B cell (primary cell): Measurements from ENCODE around the gene NAPB. TPM values are rescaled to one million over a fixed set of nuclear protein-coding genes. Genes with fewer than 3 reads are reported as not detected.

Experiments used
- ATAC-seq: fragments of 200-7000 bp; cut with Tn5 transposase; one replicate; pipeline ENCODE4 v1.10.0; 2021; ENCODE audit warnings: low read depth, mild to moderate bottlenecking, moderate number of reproducible peaks, moderate library complexity
- CTCF ChIA-PET: fragments of 350-600 bp; sonication (Branson Sonifier 250); formaldehyde crosslinking; loops from one replicate; lab custom pipeline; 2021; ENCODE audit warnings: antibody characterized with exemption, inconsistent platforms; lab: Charles Lee
- POLR2A ChIA-PET: fragments of 350-600 bp; sonication (Branson Sonifier 250); formaldehyde crosslinking; loops from one replicate; lab custom pipeline; 2021; ENCODE audit warnings: antibody characterized with exemption; lab: Charles Lee
- DNase-seq: peaks from one replicate; pipeline ENCODE4 v3.0.0; 2013
- H2AFZ ChIP-seq: 2 replicates; pipeline ENCODE4 v1.6.1; 2012; ENCODE audit warnings: mild to moderate bottlenecking, low read depth, low read length; ENCODE audit not compliant: insufficient read depth, poor library complexity, severe bottlenecking
- H3K27ac ChIP-seq, 2 donors: 1 replicate in 1 of 2; 2 replicates in 1 of 2; pipeline ENCODE4 v1.5.1; 2012 to 2013; ENCODE audit warnings: low read length in 2 of 2, mild to moderate bottlenecking in 2 of 2, moderate library complexity in 1 of 2
- H3K27me3 ChIP-seq, 4 experiments: fragments of 200-600 bp in 1 of 4; sonication (generic) in 1 of 4; replicated peaks in 1 of 4; 1 replicate in 2 of 4; 2 replicates in 2 of 4; pipeline versions ENCODE4 v1.6.1 to v1.7.0; 2013 to 2016; ENCODE audit warnings: low read length in 3 of 4, mild to moderate bottlenecking in 2 of 4, mixed read lengths in 1 of 4, moderate library complexity in 1 of 4; ENCODE audit not compliant: insufficient read depth in 4 of 4, control insufficient read depth in 3 of 4; ENCODE audit errors: control extremely low read depth in 1 of 4
- H3K36me3 ChIP-seq, 2 experiments: replicated peaks in 1 of 2; 1 replicate in 1 of 2; 2 replicates in 1 of 2; pipeline versions ENCODE4 v1.6.1 to v1.7.1; 2013; ENCODE audit warnings: low read length in 1 of 2; ENCODE audit not compliant: insufficient read depth in 2 of 2, control insufficient read depth in 1 of 2; ENCODE audit errors: control extremely low read depth in 1 of 2, extremely low read depth in 1 of 2
- H3K4me1 ChIP-seq, 2 donors: fragments of 200-600 bp in 1 of 2; sonication (generic) in 1 of 2; 1 replicate in 1 of 2; 2 replicates in 1 of 2; pipeline versions ENCODE4 v1.5.1 to v1.6.1; 2013 to 2017; ENCODE audit warnings: low read length in 2 of 2; ENCODE audit not compliant: control insufficient read depth in 2 of 2, insufficient read depth in 2 of 2
- H3K4me2 ChIP-seq: replicated peaks from 2 replicates; pipeline ENCODE3; 2012; ENCODE audit warnings: mild to moderate bottlenecking, low read depth, low read length; ENCODE audit not compliant: poor library complexity, severe bottlenecking
- H3K4me3 ChIP-seq, 5 experiments: fragments of 200-600 bp in 1 of 5; sonication (generic) in 1 of 5; 1 replicate in 3 of 5; 2 replicates in 2 of 5; pipeline versions ENCODE4 v1.5.1 to v1.7.0; 2011 to 2016; ENCODE audit warnings: low read length in 4 of 5, mild to moderate bottlenecking in 4 of 5, low read depth in 2 of 5, control low read depth in 1 of 5, moderate library complexity in 1 of 5; ENCODE audit not compliant: insufficient read depth in 1 of 5; ENCODE audit errors: control extremely low read depth in 1 of 5, extremely low read depth in 1 of 5
- H3K79me2 ChIP-seq: fragments of 200-600 bp; sonication (generic); one replicate; pipeline ENCODE4 v1.6.0; 2016; ENCODE audit warnings: low read length; ENCODE audit not compliant: control insufficient read depth, insufficient read depth
- H3K9ac ChIP-seq: fragments of 200-600 bp; sonication (generic); 2 replicates; pipeline ENCODE4 v1.6.1; 2017; ENCODE audit warnings: mild to moderate bottlenecking, low read length, moderate library complexity
- H3K9me3 ChIP-seq, 3 donors: one replicate each; pipeline versions ENCODE4 v1.6.1 to v1.7.1; 2013; ENCODE audit warnings: low read length in 2 of 3; ENCODE audit not compliant: control insufficient read depth in 2 of 3, insufficient read depth in 1 of 3; ENCODE audit errors: control extremely low read depth in 1 of 3
- H4K20me1 ChIP-seq: 2 replicates; pipeline ENCODE4 v1.6.0; 2012; ENCODE audit warnings: mild to moderate bottlenecking, low read length; ENCODE audit not compliant: insufficient read depth, control insufficient read depth, poor library complexity, severe bottlenecking
- H3K27ac Mint-ChIP-seq: one replicate; pipeline ENCODE4 v1.8.0; 2021; ENCODE audit warnings: mixed read lengths
- H3K27me3 Mint-ChIP-seq: one replicate; pipeline ENCODE4 v1.8.0; 2021; ENCODE audit warnings: mixed read lengths
- H3K4me1 Mint-ChIP-seq: one replicate; pipeline ENCODE4 v1.8.0; 2021; ENCODE audit warnings: mixed read lengths
- H3K4me3 Mint-ChIP-seq: one replicate; pipeline ENCODE4 v1.8.0; 2021; ENCODE audit warnings: mixed read lengths
- H3K9me3 Mint-ChIP-seq: one replicate; pipeline ENCODE4 v1.8.0; 2022; ENCODE audit warnings: mixed read lengths; ENCODE audit not compliant: insufficient read depth
- EZH2 ChIP-seq: IDR thresholded peaks from 2 replicates; pipeline ENCODE4 v1.6.1; 2012; ENCODE audit warnings: borderline replicate concordance, low read depth, mild to moderate bottlenecking, moderate library complexity, low read length; ENCODE audit not compliant: insufficient read depth, poor library complexity, severe bottlenecking
- WGBS: methylation state at CpG from one replicate; pipeline ENCODE4 v1.1.5; 2013; ENCODE audit warnings: missing lambda C conversion rate; ENCODE audit not compliant: insufficient coverage; 5-methylcytosine and 5-hydroxymethylcytosine counted together
- intact Hi-C: fragments of 100-400 bp; cut with micrococcal nuclease; formaldehyde crosslinking; loops from one replicate; pipeline ENCODE4 v1.10.0; 2022
- polyA plus RNA-seq: library from polyadenylated mRNA; depleted of rRNA; stranded (reverse); fragments of >200 nt; gene quantifications from 2 replicates; pipeline ENCODE4 v1.2.3, GENCODE V29; 2012
- total RNA-seq, 2 donors: library from RNA; stranded (reverse); fragments of 120-200 nt in 1 of 2; gene quantifications; 1 replicate in 1 of 2; 2 replicates in 1 of 2; pipeline versions ENCODE4 v1.2.3 to v1.2.4, GENCODE V29; 2013 to 2022
- TF ChIP-seq, protein P1 (sequence below): fragments of 200-600 bp; IDR thresholded peaks from one replicate; pipeline ENCODE4 v1.8.0; 2022; ENCODE audit warnings: antibody characterized with exemption, mild to moderate bottlenecking

Gene NAPB
- total and polyA plus RNA-seq, 2 donors (not counting 1 experiment from before 2014, with no cell fraction given) = 4.1 to 13.0 TPM

DNA sequence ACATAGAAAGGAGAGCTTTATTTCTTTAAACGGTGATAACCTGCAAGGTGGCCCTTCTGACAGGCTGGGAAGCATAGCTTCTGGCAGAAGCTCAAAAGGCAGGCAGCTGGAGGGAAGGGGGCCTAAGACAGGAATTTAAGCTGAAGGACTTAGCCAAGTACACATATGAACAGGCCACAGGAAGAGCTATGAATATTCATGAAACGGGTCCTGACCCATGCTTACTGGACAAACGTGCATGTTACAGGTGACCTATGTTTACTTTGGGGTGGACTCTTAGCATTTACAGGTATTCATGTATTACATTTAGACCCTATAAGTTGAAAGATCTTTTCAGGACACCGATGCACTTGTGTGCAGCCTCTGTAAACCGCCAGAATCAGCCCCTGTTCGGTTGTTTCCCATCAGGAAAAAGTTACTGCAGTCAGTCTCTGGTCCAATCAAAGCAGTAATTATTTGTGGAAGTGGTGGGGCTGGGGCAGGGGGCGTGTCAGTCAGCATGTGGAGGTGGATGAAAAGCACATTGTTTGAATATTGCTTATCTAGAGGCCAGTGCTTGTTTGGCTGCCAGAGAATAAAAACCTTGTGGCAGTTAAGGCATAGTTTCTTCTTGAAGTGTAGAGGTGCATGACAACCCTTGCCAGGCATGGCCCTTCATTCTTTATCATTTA lies 62.2 kb downstream of the NAPB start:
- Histone ChIP-seq H4K20me1 (no peaks in the 10 kb centered on the region), H3K79me2 (peaks cover 43% of the 10 kb centered on the region), H3K9ac (peak overlapping the region; percentile 89), H3K4me3 (no peak overlapping the region), H3K4me1 (peaks cover 29 to 42% of the 10 kb centered on the region in 2 donors), H3K27ac (peak overlapping the region; percentile 71 to 98), H3K36me3 (peaks cover 1 to 15% of the 10 kb centered on the region in 2 experiments), H3K9me3 (no peaks in the 10 kb centered on the region), H3K4me2 (peak overlapping the region; percentile 94), H2AFZ (no peak overlapping the region), H3K27me3 (no peaks in the 10 kb centered on the region)
- TF ChIP-seq, protein P1, sequence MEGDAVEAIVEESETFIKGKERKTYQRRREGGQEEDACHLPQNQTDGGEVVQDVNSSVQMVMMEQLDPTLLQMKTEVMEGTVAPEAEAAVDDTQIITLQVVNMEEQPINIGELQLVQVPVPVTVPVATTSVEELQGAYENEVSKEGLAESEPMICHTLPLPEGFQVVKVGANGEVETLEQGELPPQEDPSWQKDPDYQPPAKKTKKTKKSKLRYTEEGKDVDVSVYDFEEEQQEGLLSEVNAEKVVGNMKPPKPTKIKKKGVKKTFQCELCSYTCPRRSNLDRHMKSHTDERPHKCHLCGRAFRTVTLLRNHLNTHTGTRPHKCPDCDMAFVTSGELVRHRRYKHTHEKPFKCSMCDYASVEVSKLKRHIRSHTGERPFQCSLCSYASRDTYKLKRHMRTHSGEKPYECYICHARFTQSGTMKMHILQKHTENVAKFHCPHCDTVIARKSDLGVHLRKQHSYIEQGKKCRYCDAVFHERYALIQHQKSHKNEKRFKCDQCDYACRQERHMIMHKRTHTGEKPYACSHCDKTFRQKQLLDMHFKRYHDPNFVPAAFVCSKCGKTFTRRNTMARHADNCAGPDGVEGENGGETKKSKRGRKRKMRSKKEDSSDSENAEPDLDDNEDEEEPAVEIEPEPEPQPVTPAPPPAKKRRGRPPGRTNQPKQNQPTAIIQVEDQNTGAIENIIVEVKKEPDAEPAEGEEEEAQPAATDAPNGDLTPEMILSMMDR = no peak
- no peak for TF ChIP-seq EZH2
- POLR2A ChIA-PET = interaction anchor here (3.0 kb wide), 1 partner anchor 9 kb away, joined by 26 read pairs; the partner anchor contains the start of gene NXT1
- intact Hi-C loops = loop anchor here (1.0 to 5.0 kb wide), 3 partner anchors 9 to 1888 kb away; partner anchors contain the start of genes NAPB, NXT1 and PYGB
- Mint-ChIP-seq H3K9me3 (no peaks in the 10 kb centered on the region), H3K4me1 (peaks cover 43% of the 10 kb centered on the region), H3K27me3 (no peaks in the 10 kb centered on the region), H3K27ac (peak overlapping the region; percentile 34), H3K4me3 (no peak overlapping the region)
- DNase-seq = no peak
- WGBS = 85% methylated on average over 7 of the region's 7 CpGs
- no peak for ATAC-seq
- CTCF ChIA-PET = interaction anchor here (0.8 to 2.1 kb wide), 3 partner anchors 9 to 62 kb away, joined by 3 to 27 read pairs (median 4); partner anchors contain the start of genes NAPB and NXT1

- Mint-ChIP-seq H3K4me1 (peaks cover 39% of the 10 kb centered on the region), H3K27ac (peak overlapping the region; percentile 97), H3K9me3 (no peaks in the 10 kb centered on the region), H3K4me3 (peak overlapping the region; percentile 94), H3K27me3 (no peaks in the 10 kb centered on the region)
- POLR2A ChIA-PET = interaction anchor here (3.0 kb wide), 1 partner anchor 8 kb away, joined by 26 read pairs; the partner anchor contains the start of gene NXT1
- no peak overlapping the region for H2AFZ ChIP-seq
- no peaks in the 10 kb centered on the region for H4K20me1 ChIP-seq
- no peaks in the 10 kb centered on the region for H3K9me3 ChIP-seq
- H3K4me3 ChIP-seq = peak overlapping the region; percentile 17 to 68 (median 38)
- TF ChIP-seq, protein P1 = no peak
- no peak for TF ChIP-seq EZH2
- H3K4me2 ChIP-seq = peak overlapping the region; percentile 94
- no peak for ATAC-seq
- intact Hi-C loops = loop anchor here (1.0 to 5.0 kb wide), 3 partner anchors 8 to 1889 kb away; partner anchors contain the start of genes NAPB, NXT1 and PYGB
- H3K36me3 ChIP-seq = peaks cover 3 to 15% of the 10 kb centered on the region in 2 experiments
- H3K4me1 ChIP-seq = peaks cover 25 to 39% of the 10 kb centered on the region in 2 donors
- H3K27ac ChIP-seq = peak overlapping the region; percentile 71 to 98
- no peaks in the 10 kb centered on the region for H3K27me3 ChIP-seq
- H3K9ac ChIP-seq = peak overlapping the region; percentile 89
- no peak for DNase-seq
- peaks cover 43% of the 10 kb centered on the region for H3K79me2 ChIP-seq
- CTCF ChIA-PET = interaction anchor here (0.8 to 2.1 kb wide), 3 partner anchors 9 to 12 kb away, joined by 3 to 27 read pairs (median 6); partner anchors contain the start of gene NXT1
- no CpG with 5 or more reads among the region's 6 CpGs for WGBS
Measured at GRCh38 chr20:23358563-23358906, 62.8 kb downstream of the NAPB start.
